Kidney tubule cell (primary cell): ENCODE measurements around the gene DYNC2I2.
"Not testable (repeated sequence)": the region's sequence is repeated elsewhere in the genome, so short reads cannot be mapped to it uniquely, and the experiment has no call there.

ENCODE experiments used
- DNase-seq: peaks from one replicate; pipeline ENCODE4 v3.0.0-alpha.2; 2018; ENCODE audit warnings: low spot score

The DYNC2I2 gene

DNA sequence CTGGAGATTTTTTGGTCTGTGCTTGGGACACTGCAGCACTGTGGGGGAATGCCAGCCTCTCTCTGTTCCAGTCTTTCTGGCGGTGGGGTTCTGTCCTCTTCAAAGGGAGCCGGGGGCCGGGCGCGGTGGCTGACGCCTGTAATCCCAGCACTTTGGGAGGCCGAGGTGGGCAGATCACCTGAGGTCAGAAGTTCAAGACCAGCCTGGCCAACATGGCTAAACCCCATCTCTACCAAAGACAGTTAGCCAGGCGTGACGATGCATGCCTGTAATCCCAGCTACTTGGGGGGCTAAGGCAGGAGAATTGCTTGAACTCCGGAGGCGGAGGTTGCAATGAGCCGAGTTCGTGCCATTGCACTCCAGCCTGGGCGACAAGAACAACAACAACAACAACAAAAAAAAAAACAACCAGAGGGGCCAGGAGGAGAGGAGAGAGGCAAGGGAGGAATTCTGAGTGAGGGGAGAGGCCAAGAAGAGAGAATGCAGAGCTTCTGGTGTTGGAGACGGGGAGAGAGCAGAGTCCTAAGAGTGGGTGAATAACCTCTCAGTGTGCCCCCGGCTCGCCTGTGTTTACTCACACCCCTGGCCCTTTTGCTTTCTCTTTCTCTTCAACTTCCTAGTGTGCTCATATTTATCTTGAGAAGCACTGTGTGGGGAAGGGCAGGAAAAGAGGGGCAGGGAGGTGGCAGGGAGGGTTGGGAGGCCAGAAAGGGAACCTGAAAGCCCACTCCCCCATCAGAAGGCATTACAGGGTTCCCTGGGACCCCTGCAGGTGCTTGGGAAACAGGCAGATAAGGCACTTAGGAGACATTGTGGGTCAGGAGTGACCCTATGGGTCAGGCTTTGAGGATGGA lies 29.2 kb upstream of the DYNC2I2 start:
- DNase-seq, result peak; percentile 43

DNA sequence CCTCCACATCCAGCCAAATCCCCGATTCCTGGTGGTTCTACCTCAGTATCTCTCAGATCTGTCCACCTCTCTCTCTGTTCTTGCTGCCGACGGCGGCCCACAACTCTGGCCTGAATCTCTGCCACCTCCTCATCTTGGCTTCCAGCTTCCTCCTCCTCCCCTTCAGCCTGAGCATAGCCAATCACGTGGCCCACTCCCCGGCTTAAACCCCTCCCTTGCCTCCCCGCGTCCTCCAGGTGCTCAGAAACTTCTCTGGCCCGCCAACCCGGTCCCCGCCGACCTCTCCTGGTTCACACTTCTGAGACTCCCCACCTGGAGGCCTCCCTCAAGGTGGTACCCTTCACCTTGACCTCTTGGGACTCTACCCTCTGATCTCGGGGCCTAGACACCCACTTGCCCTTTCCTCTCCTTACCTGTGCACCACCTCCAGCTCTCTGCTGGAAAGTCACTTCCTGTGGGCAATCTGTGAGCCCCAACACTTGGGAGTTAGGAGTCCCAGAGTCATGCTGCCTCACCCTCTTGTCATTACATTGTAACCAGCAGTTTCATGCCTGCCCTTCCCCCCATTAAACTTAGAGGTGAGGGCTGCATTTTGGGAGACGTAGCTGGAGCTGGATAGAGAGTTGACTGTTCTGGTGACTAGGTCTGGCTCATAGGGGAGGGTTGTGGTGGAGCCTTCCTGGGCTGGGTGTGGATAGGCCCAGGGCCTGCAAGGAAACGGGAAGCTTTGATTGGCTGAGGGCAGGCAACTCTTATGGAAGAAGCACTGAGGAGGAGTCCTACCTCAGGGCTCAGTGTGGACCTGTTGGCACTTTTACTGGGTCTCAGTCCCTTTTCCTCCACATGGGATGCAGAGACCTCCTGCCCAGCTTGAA lies 27.9 kb upstream of the DYNC2I2 start:
- peak; percentile 94 for DNase-seq

DNA sequence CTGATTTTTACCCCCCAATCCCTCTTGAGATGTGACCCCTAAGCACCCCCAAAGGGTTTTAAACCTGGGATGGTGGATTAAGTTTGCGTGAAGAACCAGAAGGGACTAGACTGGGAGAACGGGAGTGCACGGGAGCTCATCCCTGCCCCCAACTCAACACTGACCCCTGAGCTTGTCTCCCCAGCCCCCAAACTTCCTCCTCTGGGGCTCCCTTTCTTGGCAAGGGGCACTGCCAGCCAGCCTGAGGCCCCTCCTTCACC lies 27.3 kb upstream of the DYNC2I2 start:
- no peak for DNase-seq

DNA sequence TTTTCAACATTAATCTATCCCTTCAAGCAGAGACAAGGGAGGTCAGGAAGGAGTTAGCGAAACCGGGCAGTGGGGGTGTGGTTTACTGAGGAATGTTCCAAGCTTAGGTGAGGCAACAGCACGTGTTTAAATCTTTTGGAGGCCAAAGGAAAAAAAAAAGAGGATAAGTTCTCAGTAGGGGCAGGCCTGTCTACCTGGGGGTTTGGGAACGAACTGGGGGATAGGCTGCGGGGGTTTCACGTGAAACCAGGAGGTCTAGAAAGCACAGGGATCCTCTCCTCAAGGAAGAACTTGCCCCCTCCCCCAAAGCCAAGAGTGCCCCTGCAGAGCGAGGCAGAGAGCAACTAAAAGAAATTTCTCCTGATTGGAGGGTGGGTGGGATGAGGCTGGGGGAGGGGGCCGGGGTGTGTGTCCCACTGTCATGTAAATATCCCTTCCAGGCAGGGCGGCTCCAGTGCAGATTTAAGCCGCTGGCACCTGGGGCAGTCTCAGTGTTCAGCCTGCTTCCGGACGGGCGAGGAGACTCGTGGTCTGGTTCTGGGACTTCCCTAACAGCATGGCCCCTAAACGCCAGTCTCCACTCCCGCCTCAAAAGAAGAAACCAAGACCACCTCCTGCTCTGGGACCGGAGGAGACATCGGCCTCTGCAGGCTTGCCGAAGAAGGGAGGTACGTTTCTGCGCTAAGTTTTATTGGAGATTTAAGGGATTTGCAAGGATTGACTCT lies 26.9 kb upstream of the DYNC2I2 start:
- DNase-seq, result peak; percentile 81

DNA sequence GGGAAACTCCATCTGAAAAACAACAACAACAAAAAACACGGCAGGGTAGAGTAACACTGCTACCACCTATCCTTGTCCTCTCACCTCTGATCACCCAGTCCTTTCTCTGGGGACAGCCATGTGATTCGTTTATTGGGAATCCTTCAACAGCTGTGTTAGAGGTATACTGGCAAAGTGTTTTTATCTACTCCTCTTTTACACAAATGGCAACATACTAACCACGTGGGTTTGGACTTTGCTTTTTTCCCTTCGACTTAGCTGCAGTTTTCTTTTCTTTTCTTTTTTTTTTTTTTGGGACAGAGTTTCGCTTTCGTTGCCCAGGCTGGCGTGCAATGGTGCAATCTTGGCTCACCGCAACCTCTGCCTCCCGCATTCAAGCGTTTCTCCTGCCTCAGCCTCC lies 21.1 kb upstream of the DYNC2I2 start:
- no peak for DNase-seq

DNA sequence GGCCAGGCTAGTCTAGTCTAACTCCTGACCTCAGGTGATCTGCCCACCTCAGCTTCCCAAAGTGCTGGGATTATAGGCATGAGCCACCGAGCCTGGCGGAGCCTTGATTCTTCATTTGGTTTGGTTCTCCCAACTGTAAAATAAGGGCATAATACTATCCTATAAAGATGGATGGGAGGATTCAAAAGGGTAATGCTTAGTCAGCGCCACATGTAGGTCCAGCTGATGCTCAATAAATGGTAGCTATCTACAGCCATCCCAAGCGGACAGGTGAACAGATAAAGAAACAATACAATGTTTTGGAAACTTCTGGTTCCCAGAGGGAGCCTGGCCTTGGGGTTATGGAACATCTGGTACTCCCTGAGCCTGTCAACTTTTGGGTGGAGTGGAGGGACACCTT lies 18.7 kb upstream of the DYNC2I2 start:
- DNase-seq, result no peak

DNA sequence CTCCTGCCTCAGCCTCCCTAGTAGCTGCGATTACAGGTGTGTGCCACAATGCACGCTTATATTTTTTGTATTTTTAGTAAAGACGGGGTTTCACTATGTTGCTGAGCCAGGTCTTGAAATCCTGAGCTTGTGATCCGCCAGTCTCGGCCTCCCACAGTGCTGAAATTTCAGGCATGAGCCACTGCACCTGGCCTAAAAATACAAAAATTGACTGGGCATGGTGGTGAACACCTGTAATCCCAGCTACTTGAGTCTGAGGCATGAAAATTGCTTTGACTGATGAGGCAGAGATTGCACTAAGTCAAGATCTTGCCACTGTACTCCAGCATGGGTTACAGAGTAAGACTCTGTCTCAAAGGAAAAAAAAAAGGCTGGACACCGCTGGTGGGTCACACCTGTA lies 13.1 kb upstream of the DYNC2I2 start:
- DNase-seq, result no peak

DNA sequence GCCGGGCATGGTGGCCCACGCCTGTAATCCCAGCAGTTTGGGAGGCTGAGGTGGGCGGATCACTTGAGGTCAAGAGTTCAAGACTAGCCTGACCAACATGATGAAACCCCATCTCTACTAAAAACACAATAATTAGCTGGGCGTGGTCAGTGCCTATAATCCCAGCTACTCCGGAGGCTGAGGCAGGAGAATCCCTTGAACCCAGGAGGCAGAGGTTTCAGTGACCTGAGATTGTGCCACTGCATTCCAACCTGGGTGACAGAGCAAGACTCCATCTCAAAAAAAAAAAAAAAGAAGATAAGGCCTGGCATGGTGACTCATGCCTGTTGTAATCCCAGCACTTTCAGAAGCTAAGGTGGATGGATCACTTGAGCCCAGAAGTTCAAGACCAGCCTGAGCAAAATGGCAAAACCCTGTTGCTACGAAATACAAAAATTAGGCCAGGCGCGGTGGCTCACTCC lies 9.9 kb upstream of the DYNC2I2 start:
- peak; percentile 41 for DNase-seq

DNA sequence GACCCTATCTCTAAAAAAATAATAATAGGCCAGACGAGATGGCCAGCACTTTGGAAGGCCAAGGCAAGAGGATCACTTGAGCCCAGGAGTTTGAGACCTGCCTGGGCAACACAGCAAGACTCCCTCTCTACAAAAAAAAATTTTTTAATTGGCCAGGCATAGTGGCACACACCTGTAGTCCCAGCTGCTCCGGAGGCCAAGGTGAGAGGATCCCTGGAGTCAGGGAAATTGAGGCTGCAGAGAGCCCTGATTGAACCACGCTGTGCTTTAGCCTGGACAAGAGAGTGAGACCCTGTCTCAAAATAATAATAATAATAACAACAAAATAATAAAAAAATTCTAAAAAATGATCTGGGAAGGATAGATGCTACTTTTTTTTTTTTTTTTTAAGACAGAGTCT lies 1.1 kb upstream of the DYNC2I2 start:
- no peak for DNase-seq

DNA sequence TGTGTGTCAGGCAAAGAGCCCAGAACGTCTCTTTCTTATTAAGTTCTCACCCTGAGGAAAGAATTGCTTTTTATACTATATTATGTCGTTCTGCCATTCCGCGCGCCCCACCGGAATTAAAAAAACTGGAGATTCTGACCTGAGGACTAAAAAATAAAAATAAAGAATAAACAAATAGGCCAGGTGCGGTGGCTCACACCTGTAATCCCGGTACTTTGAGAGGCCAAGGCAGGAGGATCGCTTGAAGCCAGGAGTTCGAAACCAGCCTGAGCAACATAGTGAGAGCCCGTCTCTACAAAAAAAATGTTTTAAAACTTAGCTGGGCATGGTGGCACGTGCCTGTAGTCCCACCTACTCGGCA lies 677 bp upstream of the DYNC2I2 start:
- no peak for DNase-seq

DNA sequence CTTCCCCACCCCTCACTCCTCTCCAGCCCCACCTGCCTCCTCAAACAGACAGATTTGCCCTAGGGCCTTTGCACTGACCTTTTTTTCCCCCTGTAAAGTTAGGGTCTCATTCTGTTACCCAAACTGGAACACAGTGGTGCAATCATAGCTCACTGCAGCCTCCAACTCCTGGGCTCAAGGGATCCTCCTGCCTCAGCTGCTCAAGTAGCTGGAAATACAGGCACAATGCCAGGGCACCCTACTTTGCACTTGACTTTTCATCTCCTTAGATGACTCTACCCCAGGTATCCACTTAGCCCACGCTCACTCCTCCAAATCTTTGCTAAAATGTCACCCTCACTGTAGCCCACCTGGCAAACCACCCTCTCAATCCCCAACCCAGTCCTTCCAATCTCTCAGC lies 2.2 kb downstream of the DYNC2I2 start:
- no peak for DNase-seq

DNA sequence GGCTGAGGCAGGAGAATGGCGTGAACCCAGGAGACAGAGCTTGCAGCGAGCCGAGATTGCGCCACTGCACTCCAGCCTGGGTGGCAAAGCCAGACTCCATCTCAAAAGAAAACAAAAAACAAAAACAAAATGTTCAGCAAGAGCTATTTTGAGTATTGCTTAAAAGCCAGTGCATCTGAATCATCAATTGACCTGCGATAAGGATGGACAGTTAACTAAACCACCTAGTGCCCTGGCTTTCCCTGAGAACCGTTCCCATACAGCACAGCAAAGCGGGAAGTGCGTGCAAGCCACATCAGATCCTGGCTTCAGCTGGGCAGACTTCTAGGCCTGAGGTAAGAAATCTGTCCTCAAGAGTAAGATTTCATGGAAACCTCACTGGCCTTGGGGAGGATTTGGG lies 2.7 kb downstream of the DYNC2I2 start:
- no peak for DNase-seq

DNA sequence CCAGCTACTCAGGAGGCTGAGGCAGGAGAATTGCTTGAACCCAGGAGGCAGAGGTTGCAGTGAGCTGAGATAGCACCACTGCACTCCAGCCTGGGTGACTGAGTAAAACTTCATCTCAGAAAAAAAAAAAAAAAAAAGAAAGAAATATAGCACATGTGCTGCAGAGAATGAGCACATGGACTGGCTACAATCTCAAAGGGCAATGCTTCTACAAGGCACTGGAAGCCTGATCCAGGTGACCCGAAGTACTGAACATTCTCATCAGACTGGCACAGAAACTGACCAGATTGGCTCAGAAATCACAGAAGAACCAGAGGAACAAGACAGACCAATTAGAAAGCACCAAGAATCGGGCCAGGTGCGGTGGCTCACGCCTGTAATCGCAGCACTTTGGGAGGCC lies 4.8 kb downstream of the DYNC2I2 start:
- no peak for DNase-seq

DNA sequence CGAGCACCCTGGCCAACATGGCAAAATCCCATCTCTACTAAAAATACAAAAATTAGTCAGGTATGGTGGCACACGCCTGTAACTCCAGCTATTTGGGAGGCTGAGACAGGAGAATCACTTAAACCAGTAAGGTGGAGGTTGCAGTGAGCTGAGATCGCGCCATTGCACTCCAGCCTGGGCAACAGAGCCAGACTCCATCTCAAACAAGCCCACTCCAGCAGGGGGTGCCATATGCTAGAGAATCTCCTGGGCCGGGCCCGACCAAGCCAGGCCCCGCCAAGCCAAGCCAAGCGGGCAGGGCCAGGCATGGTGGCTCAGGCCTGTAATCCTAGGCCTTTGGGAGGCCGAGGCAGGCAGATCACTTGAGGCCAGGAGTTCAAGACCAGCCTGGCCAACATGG lies 8.4 kb downstream of the DYNC2I2 start:
- DNase-seq, result not testable (repeated sequence)

DNA sequence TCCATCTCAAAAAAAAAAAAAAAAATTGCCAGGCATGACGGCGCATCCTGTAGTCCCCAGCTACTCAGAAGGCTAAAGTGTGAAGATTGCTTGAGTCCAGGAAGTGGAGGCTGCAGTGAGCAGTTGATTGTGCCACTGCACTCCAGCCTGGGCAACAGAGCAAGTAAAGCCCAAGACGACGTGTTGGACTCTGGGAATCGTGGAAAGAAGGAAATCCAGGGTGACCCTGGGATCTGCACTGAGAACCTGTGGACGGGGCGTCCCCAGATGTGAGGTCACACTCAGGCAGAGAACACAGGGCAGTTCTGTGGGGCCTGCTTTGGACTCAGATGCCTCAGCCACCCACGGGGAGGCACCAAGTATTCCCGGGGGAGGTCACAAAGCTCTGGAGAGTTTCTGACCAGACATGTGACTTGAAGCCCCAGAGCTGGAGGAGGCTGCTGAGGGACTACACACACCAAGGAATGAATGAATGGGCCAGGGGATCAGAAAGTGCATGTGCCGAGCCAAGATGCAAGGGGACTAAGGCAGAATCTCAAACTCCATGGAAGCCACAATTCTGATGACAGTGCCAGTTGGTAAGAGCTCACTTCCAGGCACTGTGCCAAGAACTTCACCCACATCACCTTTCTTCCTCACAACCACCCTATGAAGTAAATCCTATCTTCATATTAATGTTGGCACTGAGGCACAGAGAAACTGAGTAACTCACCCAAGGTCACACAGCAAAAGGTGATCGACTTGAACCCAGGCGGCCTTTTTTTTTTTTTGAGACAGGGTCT lies 12.9 kb downstream of the DYNC2I2 start:
- peak; percentile 39 for DNase-seq

DNA sequence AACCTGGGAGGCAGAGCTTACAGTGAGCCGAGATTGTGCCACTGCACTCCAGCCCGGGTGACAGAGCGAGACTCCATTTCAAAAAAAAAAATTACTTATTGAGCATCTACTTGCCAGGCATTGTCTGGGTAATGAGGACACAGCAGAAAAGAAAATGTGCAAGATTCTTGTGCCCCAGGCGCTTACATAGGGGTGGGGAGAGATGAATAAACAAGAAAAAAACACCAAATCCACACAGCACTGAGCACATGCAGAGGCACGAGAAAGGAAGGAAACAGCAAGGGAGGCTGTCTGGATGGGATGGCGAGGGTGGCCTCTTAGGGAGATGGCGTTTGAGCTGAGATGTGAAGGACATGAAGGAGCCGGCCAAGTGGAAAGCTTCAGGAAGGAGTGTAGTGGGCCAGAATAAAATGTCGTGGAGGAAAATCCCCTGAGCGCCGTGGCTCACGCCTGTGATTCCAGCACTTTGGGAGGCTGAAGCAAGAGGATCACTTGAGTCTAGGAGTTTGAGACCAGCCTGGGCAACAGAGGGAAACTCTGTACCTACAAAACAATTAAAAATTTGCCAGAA lies 13.9 kb downstream of the DYNC2I2 start:
- DNase-seq, result no peak

DNA sequence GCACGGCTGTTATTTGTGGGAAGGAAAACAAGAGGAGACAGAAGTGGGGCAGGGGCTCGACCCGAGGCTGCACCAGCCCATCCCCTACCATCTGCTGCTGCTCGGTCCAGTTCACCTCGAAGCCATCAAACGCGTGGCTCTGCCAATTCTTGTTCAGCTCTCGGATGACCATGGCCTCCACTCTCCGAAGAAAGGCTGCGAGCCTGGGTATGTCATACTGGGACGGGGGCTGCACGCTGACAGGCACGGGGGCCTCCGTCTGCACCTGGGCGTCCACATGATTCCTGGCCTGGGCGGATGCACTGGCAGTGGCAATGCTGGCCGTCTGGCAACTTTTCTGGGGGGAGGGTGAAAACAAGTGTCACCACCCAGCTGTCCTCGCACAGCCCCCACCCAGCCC lies 16.0 kb downstream of the DYNC2I2 start:
- DNase-seq, result no peak

DNA sequence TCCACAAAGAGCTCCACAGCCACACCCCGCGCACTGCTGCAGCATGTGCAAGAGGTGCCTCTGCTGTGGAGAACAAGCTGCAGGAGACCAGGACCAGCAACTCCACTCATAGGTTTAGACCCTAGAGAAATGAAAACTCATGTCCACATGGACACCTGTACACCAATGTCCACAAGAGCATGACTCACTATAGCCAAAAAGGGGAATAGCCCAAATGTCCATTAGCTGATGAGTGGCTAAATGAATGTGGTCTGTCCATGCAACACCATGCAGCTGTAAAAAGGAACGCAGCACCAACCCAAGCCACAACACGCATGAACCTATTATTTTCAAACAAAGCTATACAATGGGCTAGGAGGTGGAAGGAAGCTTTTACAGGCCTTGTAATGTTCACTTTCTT lies 18.1 kb downstream of the DYNC2I2 start:
- no peak for DNase-seq

DNA sequence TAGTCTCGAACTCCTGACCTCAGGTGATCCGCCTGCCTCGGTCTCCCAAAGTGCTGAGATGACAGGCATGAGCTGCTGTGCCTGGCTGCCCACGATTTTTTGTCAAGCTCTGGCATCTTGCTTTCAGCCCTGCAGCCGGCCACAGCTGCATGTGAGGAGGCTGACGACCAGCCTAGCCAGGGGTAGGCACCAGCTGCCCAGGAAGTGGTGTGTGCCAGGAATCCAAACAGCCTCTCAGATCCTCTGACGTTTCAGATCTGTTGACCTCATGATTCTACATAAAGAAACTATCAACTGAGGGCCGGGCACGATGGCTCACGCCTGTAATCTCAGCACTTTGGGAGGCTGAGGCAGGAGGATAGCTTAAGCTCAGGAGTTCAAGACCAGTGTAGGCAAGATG lies 19.0 kb downstream of the DYNC2I2 start:
- no peak for DNase-seq

DNA sequence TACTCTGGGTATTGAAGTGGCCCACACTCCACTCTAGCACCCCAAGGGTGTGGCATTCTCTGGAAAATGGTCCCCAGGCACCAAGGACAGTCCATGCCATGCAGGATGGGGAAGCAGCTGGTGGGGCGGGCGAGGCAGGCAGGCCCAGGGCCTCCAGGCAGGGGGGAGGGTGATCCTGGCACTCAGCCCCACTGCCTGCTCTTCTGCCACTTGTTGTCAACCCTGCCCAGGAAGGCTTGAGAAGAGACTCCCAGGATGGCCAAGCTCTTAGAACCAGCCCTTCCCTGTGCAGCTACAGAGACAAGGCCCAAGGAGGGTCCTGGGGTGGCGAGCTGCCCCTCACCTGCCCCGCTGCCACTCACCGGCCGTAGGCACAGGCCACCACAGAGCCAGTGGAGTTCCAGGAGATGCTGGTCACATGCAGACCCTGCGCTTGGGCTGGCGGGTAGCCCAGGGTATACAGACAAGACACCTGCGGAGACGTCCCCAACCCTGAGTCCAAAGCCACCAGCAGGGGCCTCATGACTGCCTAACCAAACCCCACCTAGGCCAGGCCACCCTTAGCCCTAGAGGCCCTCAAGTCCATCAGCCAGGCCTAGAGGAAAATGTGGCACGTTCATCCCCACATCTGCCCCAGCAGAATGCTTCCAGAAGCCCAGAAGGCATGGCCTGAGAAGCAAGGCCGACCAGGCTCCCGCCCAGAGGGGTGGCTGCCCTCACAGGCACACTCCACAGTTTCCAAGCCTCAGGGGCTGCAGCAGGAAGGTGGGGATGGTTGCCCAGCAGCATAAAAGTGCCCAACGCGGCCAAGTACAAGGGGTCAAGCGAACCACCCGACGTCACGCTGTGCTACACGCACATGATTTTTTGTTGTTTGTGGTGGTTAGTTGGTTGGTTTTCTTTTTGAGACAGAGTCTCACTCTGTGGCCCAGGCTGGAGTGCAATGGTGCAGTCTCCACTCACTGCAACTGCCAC lies 19.8 kb downstream of the DYNC2I2 start:
- DNase-seq, result no peak

DNA sequence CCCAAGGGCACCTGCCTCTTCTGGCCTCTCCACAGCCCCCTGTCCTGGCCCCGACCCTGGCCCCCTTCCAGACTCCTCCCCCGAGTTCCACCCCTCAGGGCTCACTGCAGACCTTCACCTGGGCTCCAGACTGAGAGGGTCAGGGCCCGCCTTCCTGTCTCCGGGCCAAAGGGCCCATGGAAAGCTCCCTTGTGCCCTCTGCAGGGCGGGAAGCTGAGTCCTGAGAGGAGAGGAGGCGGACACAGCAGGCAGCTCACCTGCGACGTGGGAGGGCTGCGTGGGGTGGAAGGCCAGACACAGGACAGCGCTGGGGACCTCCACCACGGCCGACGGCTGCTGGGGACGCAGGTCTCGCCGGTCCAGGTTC lies 20.6 kb downstream of the DYNC2I2 start:
- DNase-seq, result peak; percentile 83
